UCSD-AML1 (cell line): ENCODE data around the gene TNKS1BP1.
"Not testable (repeated sequence)": the region's sequence is repeated elsewhere in the genome, so short reads cannot be mapped to it uniquely, and the experiment has no call there.

ENCODE experiments used
- DNase-seq: peaks from one replicate; lab custom pipeline; 2025; ENCODE audit not compliant: unreplicated experiment; lab: John Stamatoyannopoulos, UW

Gene TNKS1BP1, protein sequence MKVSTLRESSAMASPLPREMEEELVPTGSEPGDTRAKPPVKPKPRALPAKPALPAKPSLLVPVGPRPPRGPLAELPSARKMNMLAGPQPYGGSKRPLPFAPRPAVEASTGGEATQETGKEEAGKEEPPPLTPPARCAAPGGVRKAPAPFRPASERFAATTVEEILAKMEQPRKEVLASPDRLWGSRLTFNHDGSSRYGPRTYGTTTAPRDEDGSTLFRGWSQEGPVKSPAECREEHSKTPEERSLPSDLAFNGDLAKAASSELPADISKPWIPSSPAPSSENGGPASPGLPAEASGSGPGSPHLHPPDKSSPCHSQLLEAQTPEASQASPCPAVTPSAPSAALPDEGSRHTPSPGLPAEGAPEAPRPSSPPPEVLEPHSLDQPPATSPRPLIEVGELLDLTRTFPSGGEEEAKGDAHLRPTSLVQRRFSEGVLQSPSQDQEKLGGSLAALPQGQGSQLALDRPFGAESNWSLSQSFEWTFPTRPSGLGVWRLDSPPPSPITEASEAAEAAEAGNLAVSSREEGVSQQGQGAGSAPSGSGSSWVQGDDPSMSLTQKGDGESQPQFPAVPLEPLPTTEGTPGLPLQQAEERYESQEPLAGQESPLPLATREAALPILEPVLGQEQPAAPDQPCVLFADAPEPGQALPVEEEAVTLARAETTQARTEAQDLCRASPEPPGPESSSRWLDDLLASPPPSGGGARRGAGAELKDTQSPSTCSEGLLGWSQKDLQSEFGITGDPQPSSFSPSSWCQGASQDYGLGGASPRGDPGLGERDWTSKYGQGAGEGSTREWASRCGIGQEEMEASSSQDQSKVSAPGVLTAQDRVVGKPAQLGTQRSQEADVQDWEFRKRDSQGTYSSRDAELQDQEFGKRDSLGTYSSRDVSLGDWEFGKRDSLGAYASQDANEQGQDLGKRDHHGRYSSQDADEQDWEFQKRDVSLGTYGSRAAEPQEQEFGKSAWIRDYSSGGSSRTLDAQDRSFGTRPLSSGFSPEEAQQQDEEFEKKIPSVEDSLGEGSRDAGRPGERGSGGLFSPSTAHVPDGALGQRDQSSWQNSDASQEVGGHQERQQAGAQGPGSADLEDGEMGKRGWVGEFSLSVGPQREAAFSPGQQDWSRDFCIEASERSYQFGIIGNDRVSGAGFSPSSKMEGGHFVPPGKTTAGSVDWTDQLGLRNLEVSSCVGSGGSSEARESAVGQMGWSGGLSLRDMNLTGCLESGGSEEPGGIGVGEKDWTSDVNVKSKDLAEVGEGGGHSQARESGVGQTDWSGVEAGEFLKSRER (N-terminal part only)

DNA sequence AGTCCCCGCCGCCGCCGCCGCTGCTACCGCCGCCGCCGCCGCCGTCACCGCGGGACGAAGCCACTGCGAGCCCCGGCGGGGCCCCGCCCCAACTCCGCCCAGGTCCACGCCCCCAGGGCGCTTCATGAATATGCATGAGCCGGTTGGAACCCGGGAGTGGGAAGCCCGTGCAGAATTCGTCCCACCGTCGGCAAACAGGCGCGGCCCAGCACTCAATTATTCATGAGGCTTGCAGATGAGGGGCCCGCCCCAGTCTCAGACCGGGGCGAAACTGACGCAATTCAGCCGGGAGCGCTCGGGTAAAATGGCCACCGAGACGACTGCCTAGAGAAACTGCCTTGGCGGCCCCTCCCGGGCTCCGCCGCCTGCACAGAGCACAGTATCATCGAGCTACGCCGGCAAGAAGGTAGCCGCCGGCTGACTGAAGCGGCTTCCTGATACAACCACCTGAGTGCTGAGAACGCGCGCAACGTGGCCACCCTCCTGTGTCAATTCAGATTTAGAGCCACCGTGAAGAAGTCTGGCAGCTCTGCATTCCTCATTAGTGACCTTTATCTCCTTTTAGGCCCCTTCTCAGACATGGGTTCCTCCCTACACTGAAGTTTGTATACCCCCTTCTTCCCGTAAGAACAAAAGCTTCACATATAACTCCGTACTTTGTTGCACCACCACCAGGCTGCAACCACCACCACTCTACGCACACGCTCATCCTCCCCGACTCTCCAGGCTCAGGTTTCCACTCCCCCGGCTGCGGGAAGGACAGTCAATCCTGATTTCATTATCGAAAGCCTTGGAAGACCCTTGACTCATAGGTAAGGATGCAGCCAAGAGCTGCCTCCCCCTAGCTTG, at the start of gene TNKS1BP1:
TNKS1BP1 (minus strand) TSS at position 67 of the 849 bp plus-strand sequence. CDS start 3,067 bp downstream, outside the sequence.
- DNase-seq, result peak; percentile 91

DNA sequence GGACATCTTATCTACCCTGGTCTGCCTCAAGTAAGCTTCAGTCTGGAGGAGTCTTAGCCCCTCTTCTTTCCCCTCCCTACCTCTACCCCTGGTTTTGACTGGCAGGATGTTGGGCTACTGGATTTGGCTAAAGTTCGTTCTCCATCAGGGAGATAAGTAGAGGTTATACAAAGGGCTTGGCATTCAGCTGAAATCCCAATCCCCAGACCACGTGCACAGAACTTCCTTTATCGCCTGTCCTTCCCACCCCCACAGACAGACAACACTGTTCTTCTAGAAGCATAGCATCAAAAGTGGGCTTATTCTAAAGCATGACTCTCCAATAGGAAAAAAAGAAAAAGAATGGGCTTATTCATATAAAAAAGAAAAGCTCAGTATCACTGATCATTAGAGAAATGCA, 48.4 kb upstream of the TNKS1BP1 start:
- no peak for DNase-seq

DNA sequence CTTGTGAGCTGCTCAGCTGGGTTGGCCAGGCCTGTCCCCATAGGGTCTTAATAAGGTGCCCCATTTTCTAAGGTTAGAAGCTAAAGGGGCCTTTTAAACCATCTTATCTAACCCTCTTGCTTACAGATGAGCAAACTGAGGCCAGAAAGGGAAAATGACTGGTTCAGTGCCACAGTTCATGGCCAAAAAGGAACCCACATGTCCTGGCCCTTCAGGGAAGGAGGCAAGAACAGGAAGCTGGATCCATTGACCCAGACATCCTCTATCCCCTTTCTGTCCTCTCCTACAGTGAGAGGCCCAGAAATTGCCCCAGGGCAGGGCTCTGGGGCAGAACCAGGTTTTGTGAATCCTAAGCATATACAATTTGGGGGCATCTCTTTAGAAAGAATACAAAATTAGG, 46.2 kb upstream of the TNKS1BP1 start:
- no peak for DNase-seq

DNA sequence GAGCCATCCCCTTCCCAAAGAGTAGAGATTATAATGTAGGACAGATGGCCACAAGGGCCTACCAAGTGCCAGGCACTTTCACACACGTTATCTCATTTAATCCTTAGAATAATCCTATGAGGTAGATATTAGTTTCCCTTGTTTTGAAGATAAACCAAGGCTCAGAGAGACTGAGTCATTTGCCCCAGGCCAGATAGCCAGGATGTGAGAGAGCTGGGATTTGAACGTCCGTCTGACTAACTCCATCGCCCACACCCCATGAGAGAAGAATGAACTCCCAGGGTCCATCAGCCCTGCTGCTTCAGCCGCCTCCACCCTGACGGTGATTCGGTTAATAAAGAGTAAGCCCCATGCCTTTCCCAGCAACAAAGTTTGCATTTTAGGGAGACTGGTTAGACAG, 45.5 kb upstream of the TNKS1BP1 start:
- DNase-seq, result no peak

DNA sequence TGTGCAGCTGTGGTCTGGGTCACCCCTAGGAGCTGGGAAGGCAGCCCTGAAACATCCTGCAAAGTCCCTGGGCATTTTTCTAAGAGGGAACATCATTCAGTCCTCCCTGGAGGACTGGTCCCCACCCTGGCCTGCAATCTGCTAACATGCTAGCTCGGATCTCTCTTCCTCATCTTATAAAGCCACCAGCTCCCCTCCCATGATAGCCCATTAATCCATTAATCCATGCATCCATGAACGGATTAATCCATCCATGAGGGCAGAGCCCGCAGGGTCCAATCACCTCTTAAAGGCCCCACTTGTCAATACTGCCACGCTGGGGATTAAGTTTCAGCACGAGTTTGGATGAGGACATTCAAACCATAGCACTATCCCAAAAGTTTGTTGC, 44.1 kb upstream of the TNKS1BP1 start:
- DNase-seq, result no peak

DNA sequence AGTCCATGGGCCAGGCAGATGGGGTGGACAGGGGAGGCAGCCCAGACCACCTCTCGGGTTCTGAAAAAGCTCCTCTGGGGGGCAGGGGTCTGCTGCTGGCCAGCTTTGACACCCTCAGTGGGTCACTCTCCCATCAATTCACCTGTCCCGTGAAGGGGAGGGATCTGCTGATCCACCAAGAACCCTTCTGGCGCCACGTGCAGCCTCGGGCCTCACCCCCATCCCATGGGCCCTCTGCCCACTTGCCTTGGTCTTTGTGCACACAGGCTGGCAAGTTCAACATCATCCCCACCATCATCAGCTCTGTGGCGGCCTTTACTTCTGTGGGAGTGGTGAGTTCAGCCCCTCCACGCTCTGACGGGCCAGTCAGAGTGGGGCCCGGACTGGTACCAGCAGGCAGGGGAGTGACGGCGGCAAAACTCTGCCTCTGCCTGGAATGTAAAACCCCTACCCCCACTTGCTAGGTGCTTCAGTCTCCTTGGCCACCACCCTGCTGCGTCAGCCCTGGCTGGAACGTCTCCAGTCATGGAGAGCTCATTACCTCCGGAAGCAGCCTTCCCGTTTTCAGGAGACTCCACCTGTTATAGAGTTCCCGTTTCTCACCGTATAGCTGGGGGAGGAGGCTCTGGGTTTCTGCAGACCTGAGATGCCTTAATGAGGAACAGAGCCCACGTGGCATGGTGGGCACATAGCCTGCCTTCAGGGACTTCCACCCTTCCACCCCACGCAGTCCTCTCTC, 43.5 kb upstream of the TNKS1BP1 start:
- DNase-seq, result peak; percentile 50

DNA sequence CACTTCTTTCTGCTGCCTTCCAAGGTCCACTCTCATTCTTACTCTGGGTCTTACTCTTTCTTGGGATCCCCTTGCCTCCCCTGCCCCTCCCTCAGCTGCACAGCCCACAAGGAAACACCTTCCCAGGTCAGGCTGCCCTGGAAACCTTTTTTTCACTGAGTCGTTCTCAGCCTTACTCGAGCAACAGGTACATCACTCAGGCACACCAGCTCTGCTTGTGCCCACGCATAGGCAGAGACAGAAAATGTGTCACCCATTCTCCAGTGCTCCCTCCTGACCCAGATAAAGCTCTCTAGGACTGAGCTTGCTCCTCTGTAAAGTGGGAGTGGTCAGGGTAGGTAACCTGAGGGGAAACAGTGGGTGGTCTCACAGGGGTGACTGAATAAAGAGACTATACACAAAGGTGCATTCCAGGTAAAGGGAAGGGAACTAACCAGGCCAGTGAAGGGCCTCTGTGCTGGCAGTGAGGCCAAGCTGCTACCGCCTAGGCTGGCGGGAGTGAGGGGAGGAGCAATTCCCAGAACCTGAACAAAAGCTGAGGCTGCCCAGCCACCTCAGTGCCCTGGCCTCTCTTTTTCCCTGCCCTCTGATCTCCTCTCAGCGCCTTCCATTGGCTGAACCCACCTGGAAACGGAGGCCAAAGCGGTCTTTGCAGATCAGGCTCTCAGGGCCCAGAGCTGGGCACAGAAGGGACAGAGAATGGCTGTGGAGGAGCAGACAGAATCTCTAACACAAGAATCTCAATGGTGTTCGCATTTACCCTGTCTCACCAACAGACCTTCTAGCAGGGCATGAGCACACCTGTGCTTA, 40.3 kb upstream of the TNKS1BP1 start:
- no peak for DNase-seq

DNA sequence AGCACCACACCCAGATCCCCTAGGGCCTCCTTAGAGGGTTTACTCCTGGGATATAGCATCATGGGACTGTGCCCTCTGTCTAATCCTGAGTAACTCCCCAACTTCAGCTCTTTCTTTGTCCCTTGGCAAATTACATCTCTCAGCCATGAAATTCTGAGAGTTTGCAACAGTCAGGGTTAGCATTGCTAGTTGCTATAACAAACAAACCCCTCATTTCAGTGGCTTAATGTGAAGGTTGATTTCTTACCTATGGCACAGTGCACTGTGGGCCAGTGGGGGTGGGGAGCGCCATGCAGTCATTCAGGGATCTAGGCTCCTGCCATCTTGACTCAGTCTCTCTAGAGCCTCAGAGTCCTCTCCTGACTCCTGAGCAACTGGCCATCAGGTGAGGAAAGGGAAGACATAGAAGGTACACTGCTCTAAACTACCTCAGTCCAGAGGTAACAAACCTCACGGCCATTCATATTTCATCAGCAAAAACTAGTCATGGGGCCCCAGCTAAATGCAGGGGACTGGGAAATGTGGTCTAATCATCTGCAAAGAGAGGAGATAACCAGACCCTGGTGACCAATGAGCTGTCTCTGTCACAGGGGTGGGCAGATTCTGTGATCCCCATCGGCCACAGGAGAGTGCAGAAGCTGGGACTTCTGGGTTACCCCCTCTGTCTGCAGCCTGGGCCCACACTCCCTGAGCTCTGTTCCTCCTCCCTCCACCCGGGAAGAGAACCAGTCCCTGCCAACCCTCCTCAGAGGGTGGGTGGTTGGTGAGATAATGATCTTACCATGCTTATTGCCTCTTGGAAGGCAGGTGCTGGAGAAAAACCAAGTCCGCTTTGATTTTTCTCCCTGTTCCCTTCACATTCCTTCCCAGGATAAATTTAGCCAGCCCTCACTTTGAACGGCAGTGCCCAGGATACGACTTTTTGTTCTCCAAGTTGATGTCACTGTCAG, 38.7 kb upstream of the TNKS1BP1 start:
- DNase-seq, result no peak

DNA sequence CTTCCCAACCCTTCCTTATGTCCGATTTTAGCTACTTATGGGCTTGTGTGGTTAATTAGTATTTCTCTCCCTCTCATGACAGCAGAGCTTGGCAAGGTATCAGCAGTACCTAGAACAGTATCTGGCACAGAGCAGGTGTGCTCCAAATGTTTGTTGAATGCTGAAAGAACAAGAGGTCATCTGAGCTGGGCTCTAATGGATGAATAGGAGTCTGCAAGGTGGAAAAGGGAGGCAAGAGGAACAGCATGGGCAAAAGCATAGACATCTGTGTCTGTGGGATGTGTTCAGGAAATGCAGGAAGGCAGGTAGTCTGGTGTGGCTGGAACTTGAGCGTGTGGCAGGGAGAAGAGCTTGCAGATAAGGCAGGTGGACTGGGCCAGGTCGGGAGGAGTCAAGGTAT, 37.2 kb upstream of the TNKS1BP1 start:
- no peak for DNase-seq

DNA sequence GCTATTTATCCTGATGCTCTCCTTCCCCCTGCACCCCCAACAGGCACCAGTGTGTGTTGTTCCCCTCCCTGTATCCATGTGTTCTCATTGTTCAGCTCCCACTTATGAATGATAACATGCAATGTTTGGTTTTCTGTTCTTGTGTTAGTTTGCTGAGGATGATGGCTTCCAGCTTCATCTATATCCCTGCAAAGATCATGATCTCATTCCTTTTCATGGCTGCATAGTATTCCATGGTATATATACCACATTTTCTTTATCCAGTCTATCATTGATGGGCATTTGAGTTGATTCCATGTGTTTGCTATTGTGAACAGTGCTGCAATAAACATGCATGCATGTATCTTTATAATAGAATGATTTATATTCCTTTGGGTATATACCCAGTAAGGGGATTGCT, 36.7 kb upstream of the TNKS1BP1 start:
- DNase-seq, result not testable (repeated sequence)

DNA sequence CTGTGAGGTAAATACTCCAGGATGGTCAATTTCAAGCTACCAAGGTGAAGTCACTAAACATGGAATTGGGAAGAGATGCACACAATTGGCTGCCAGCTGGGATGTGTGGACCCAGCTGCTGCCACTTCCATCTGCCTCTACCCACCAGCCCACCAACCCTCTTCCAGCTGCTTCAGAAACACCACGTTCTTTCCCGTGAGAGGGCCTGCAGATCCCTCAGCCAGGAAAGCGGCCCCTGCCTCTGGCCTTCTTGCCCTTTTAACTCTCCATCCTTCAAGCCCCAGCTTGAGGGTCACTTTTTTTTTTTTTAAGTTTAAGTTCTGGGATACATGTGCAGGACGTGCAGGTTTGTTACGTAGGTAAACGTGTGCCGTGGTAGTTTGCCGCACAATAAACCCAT, 36.2 kb upstream of the TNKS1BP1 start:
- DNase-seq, result no peak

DNA sequence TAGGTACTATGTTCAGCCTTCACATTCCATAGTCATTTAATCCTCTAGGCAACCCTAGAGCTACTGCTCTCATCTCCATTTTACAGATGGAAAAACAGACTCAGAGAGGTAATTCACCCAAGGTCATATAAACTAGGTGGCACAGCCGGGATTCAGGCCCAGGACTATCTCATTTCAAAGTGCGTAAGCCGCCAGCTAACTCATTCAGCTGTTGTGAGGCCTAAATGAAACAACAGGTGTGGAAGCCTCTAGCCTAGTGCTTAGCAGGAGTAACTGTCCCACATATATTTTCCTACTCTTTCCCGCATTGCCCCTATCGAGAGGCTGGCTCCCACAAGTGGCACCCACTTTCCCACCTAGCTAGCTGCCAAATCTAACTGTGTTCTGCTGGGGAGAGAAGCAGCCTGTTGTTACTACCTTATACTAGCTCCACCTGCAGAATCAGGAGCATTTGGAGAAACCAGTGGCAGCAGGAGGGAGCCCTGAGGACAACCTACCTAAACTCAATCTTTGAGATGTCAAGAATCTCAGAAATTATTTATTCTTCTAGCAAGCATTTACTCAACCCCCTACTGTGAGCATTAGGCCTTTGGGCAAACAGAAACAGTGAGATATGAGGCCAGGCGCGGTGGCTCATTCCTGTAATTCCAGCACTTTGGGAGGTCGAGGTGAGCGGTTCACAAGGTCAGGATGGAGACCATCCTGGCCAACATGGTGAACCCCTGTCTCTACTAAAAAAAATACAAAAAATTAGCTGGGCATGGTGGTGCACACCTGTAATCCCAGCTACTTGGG, 35.3 kb upstream of the TNKS1BP1 start:
- DNase-seq, result no peak

DNA sequence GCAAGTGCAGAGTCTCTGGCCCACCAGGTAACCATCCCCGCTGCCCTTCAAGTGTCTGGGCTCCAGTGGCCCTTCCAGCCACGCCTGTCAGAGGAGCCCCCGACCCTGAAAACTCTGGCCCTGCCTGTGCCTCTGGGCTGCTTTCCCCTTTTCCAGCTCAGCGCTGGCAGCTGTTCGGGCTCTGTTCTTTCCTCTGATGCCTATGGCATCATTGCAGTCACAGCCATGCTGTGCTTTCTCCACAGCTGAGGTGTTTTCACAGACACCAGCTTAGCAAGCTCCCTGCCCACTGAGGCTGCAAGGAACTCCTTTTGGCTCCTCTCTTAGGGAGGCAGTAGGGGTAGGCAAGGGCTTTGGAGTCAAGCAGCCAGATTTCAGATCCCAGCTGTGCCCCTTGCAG, 34.6 kb upstream of the TNKS1BP1 start:
- DNase-seq, result no peak

DNA sequence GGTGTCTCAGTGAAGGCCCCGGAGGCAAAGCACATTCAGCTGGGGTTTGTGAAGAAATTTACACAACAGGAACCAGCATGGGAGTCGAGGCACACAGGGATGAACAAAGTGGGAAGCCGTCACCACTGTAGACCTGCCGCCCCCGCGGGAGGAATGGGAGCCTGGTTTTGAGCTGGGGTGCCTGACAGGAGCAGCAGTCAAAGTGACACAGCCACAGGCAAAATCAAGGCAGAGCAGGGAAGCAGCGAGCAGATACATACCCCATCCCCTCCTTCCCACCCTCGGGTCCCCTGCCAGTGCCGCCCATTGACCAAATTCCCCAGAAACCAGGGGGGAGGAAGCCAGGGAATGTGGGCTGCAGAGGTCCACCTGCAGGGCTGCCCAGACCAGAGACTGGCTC, 34.2 kb upstream of the TNKS1BP1 start:
- DNase-seq, result no peak

DNA sequence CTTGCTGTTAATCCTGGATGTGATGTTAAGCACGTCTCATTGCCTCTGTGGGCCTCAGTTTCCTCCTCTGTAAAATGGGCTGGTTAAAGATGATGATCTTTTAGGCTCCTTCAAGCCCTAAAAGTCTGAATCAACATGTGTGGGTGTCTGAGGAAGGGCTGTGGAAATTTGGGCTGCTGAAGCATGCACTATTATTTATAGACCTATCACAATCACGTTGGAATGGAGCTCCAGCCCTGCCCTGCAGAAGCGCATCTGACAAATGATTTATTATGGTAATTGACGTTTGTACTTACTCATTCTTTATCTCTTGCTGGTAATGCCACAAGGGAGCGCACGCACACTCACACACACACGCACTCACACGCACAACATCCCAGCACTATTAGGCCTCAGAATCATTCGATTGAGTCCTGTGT, 33.8 kb upstream of the TNKS1BP1 start:
- no peak for DNase-seq

DNA sequence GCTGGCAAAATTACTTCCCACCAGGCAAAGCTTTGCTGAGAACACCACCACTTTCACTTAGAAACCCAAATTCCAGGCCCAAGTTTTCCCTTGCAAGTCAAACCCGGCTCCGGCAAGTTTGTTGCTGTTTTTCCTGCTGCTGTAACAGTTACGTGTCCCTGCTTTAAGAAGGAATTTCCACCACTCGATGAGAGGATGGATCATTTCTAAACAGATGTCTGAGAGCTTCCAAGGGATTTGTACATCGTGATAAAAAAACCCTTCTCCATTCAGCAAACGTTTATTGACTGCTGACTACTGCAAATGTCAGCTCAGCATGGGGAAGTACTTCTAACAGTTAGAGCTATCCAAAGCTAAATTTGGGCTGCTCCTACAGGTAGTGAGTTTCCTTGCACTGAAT, 33.1 kb upstream of the TNKS1BP1 start:
- no peak for DNase-seq

DNA sequence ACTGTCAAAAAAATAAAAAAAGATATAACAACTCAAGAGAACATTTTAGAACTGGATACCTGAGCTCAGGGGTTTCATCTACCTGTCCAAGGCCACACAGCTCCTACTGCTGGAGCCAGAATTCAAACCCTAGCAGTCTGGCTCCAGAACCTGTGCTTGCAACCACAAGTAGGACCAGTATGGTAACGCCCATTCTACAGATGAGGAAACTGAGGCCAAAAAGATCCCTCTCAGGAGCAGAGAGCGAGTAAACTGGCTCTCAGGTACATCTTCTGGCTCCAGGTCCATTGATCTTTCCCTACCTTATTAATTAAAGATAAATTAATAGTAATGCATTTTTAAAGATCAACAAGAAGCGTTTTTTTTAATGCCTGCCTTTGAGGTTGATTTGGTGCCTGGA, 32.6 kb upstream of the TNKS1BP1 start:
- DNase-seq, result no peak
